ENCODE measurements around the gene OTULIN. TPM values are rescaled to one million over a fixed set of nuclear protein-coding genes. Genes with fewer than 3 reads are reported as not detected.

The OTULIN gene
- total and polyA plus RNA-seq, 2 of the 13 experiments (the other 11 are each of a cell fraction or from before 2014, with no cell fraction given), result 7.0 to 34.8 TPM

- 0 out of 2 replicates have a peak, but pooled peaks have one; percentile 59 for TF ChIP-seq ZNF441 (CRISPR knock-in tag; IDR thresholded peaks at IDR 0.05; ENCODE audit: borderline replicate concordance)
- TF ChIP-seq MATR3 (CRISPR knock-in tag; IDR thresholded peaks at IDR 0.05), result no peak
- TF ChIP-seq ZNF264 (CRISPR knock-in tag; IDR thresholded peaks at IDR 0.05), result 0 out of 2 replicates have a peak, but pooled peaks have one; percentile 22
- TF ChIP-seq JDP2 (CRISPR knock-in tag; IDR thresholded peaks at IDR 0.05; ENCODE audit: borderline replicate concordance), result no peak
- TF ChIP-seq ELF1 (CRISPR knock-in tag; IDR thresholded peaks at IDR 0.05), result peak; percentile 49; the same call in 1 of the 2 replicates
- no peak for TF ChIP-seq SALL2 (CRISPR knock-in tag; IDR thresholded peaks at IDR 0.05)
- no peak for TF ChIP-seq TBP (CRISPR knock-in tag; IDR thresholded peaks at IDR 0.05)
- no peak for TF ChIP-seq SNAPC2 (CRISPR knock-in tag; IDR thresholded peaks at IDR 0.05)
- TF ChIP-seq GPBP1L1 (CRISPR knock-in tag; IDR thresholded peaks at IDR 0.05), result no peak
- no peak for TF ChIP-seq ZBTB20 (CRISPR knock-in tag; IDR thresholded peaks at IDR 0.05; ENCODE audit: borderline replicate concordance, low read depth)
- 0 out of 2 replicates have a peak, but pooled peaks have one; percentile 38 for TF ChIP-seq ZNF580 (CRISPR knock-in tag; IDR thresholded peaks at IDR 0.05; ENCODE audit: borderline replicate concordance, low read depth)
- TF ChIP-seq ZKSCAN5 (CRISPR knock-in tag; IDR thresholded peaks at IDR 0.05), result no peak
- no peak for TF ChIP-seq ETS1 (CRISPR knock-in tag; IDR thresholded peaks at IDR 0.05)
- TF ChIP-seq XRCC5 (optimal IDR thresholded peaks at IDR 0.05; ENCODE audit: low read length), result no peak
- no peak for TF ChIP-seq IRX3 (CRISPR knock-in tag; IDR thresholded peaks at IDR 0.05; ENCODE audit: borderline replicate concordance, low read depth)
- no peak for TF ChIP-seq ZNF510 (CRISPR knock-in tag; IDR thresholded peaks at IDR 0.05; ENCODE audit: low read depth)
- no peak for TF ChIP-seq MLX (CRISPR knock-in tag; IDR thresholded peaks at IDR 0.05)
- 0 out of 2 replicates have a peak, but pooled peaks have one; percentile 42 for TF ChIP-seq ISL2 (CRISPR knock-in tag; IDR thresholded peaks at IDR 0.05)
- peak; percentile 62 to 78; a peak in 3 of 4 replicates for TF ChIP-seq POLR2A (IDR thresholded peaks at IDR 0.05; ENCODE audit: insufficient read depth in 1 of 2, low read depth in 2 of 2, low read length in 2 of 2)
- TF ChIP-seq LRRFIP1 (CRISPR knock-in tag; conservative IDR thresholded peaks at IDR 0.05), result no peak
- TF ChIP-seq STAT6 (CRISPR knock-in tag; IDR thresholded peaks at IDR 0.05; ENCODE audit: borderline replicate concordance), result no peak
- TF ChIP-seq ATF1 (CRISPR knock-in tag; IDR thresholded peaks at IDR 0.05), result no peak
Measured at GRCh38 chr5:14665101-14665822, 744 bp downstream of the OTULIN start (continued).

All from HepG2 (cell line).